Fibroblast of skin of left biceps (primary cell): ENCODE results near the gene USP12.

Experiments used
- DNase-seq, 2 experiments: peaks; one replicate each; pipeline ENCODE4 v3.0.0-alpha.2; 2013; ENCODE audit warnings: low read depth in 2 of 2

Gene USP12

DNA sequence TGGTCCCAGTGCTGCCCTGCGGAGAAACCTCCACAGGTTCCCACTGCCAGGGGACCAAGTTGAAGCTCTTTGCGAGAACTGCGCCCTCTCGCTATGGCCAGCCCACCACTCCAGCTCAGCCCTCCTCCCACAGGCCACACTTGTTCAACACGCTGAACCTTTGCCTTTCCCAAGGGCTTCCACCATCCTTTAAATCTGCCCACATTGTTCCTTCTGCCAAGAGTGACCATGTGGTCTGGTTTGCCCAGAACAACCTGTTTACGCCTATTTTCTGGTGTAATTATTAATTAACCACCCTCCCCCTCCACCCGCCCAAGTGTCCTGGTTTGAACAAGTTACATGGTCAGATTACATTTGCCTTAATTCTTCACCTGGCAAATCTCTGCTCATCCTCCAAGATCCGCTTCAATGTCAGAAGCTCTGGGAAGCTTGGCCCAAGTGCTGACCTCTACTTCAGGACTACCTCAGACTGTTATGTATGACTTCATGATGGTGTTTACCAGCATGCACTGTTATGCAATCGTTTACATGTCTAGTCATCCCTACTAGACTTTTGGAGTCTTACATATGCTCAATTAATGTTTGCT lies 12.0 kb upstream of the USP12 start:
- no peak for DNase-seq

GRCh38 chr13:27182844-27183497 lies 11.4 kb upstream of the USP12 start:
- DNase-seq, result peak in 1 of 2 experiments; percentile 8

DNA sequence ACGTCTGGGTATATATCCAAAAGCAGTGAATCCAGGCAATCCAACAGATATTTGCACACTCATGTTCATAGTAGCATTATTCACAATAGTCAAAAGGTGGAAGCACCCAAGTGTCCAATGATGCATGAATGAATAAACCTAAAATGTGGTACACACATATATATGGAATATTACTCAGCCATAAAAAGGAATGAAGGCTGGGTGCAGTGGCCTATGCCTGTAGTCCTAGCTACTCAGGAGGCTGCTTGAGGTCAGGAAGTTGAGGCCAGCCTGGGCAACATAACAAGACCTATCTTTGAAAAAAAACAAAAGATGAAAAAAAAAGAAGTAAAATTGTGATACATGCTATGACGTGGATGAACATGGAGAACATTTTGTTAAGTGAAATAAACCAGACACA lies 10.4 kb upstream of the USP12 start:
- no peak for DNase-seq

DNA sequence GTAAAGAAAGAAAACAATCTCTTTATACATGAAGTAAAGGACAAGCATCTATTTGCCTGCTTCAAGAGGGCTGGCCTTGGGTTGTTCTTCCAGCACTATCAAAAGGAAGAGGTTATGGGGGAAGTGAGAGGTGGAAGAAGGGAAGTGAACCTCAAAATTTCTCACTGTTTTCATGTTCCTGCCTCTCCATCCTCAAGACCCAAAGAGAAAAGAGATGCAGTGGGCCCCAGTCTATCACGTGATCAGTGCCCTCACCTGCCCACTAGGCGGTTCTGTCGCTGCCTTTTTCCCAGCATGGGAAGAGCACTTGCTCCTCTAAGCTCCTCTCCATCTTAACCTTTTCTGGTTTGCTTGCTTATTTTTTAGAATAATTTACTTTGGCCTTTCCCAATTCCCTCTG lies 6.2 kb upstream of the USP12 start:
- DNase-seq, result no peak

- no peak for DNase-seq
These were observed 5.1 kb upstream of the USP12 start for GRCh38 chr13:27176470-27177410.

GRCh38 chr13:27174766-27175455 lies 3.3 kb upstream of the USP12 start:
- no peak for DNase-seq

GRCh38 chr13:27172495-27172842 lies 858 bp upstream of the USP12 start:
- DNase-seq, result no peak

- peak; percentile 66 to 71 for DNase-seq
These were observed 350 bp upstream of the USP12 start for GRCh38 chr13:27171827-27172494.

DNA sequence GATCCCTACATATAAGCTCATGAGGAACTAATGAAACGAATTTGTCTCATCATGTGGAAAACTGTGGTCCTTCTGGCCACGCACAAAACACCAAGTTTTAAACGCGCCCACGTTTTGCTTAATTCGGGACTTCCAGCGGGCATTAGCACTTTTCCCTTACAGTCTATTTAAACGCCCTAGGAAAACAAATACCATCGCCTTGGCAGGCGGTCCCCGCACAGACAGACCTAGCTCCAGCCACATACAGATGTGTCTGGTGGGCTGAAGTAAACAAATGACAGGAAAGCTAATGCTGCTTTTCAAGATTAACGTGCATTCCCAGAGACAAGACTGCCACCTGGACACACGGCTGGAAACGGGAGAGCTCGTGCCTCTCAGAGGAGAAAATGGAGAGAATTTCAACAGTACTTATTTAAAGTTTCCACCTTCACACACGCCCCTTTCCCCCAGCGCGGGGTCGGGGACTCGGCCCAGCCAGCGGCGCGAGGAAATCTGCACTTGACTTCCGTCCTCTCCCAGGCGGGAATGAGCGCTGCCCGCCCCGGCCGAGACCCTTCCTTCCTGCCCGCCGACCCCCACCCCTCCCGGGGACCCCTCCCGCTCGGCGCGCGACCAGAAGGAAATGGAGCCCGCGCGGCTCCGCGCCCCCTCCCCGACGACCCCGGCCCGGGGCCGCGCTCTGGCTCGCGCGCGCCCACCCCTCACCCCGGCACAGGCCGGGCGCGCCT lies 931 bp downstream of the USP12 start:
- DNase-seq, result no peak

- peak in 1 of 2 experiments; percentile 24 for DNase-seq
These were observed 1.4 kb downstream of the USP12 start for GRCh38 chr13:27170221-27170515.

DNA sequence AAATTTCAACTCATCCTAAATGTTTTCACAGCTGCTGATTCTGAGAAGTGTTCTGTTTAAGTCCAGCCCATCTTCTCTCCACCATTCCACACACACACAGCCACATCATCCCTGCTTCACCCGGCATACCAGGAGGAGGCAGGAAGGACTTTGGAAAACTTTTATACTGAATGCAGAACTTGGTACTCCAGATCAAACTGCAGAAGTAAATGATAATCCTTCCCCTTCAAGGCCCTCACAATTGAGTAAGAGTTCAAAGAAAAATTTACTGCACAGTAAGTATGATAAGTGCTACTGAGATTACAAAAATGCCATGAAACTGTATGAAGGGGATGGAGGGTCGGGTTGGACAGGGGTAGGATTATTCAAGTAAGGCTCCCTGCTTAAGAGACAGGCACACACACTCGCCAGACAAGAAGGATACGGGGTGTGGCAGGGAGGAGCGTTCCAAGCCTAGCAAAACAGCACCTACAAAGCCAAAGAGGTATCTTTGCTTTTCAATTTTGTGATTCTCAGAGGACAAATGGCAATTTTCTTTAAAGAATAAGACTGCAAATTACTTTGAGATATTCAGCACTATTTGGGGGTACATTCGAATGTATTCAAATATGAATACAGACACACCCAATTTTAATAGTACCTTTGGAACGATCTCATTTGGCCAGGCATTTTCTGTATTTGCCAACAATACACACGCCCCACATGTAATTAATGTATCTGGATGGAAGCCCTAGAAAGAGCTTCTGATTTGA lies 2.5 kb downstream of the USP12 start:
- DNase-seq, result no peak

- DNase-seq, result no peak
These were observed 3.5 kb downstream of the USP12 start for GRCh38 chr13:27168086-27168485.

GRCh38 chr13:27166313-27166712 lies 5.3 kb downstream of the USP12 start:
- DNase-seq, result no peak

- no peak for DNase-seq
These were observed 9.6 kb downstream of the USP12 start for GRCh38 chr13:27161980-27162379.

DNA sequence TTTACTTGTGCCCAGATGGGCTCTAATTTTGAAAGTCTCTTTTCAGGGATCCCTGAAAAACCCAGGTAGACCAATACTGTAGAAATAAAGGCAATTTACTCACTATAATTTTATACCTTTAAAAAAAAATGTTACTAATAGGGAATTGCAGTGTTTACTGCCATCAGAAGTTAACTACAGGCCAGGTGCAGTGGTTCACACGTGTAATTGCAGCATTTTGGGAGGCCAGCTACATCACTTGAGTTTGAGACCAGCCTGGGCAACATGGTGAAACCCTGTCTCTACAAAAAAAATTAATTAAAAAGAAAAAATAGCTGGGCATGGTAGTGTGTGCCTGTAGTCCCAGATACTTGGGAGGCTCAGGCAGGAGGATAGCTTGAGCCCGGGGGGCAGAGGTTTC lies 10.2 kb downstream of the USP12 start:
- DNase-seq, result no peak

DNA sequence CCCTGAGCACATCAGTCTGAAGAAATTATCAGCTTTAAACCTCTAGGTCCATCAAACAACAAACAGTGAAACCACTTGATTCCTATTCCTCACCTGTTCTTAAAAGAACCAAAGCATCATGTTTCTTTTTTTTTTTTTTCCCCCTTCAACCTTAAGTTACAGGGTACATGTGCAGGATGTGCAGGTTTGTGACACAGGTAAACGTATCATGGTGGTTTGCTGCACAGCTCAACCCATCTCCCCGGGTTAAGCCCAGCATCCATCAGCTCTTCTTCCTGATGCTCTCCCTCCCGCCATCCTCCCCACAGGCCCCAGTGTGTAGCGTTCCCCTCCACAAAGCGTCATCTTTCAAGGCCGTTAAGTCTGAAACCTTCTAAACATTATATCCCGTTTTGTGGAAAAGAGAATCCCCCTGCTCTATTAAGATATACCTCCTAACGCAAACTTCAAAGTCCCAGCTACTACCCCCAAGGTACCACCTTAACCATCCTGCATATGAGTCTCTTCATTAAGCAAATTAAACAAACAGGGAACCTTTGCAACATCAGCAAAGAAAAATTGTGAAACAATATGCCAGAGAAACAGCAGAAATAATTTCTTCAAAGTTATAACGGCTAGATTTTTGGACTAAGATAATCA lies 10.8 kb downstream of the USP12 start:
- DNase-seq, result no peak

GRCh38 chr13:27159806-27160563 lies 11.6 kb downstream of the USP12 start:
- DNase-seq, result no peak

GRCh38 chr13:27158335-27158734 lies 13.3 kb downstream of the USP12 start:
- DNase-seq, result no peak
